Measurements from ENCODE around the gene ZNF18. TPM values are rescaled to one million over a fixed set of nuclear protein-coding genes. Genes with fewer than 3 reads are reported as not detected.

ZNF18 gene
- total RNA-seq, 2 donors from 2014 or later = 6.7 to 7.0 TPM

Other genes with a start within 250 kb of the ZNF18 start
- 10 to 100 TPM; 34.9 to 35.6 TPM for gene MAP2K4, start 23.4 kb upstream of the ZNF18 start, total RNA-seq